GM19035 (cell line): ENCODE data around the gene ITGB6.

Source experiments
- ATAC-seq: cut with Tn5 transposase; IDR thresholded peaks from one replicate; pipeline ENCODE4 v1.9.1; 2021; ENCODE audit not compliant: unreplicated experiment

The ITGB6 gene

GRCh38 chr2:160199683-160200389, at the start of gene ITGB6:
TSS of gene ITGB6 (minus strand) at chr2:160200272. CDS start at chr2:160200063, 209 bp downstream.
- ATAC-seq = no peak

GRCh38 chr2:160247296-160248035, 47.4 kb upstream of the ITGB6 start:
- ATAC-seq = no peak

GRCh38 chr2:160246356-160246755, 46.3 kb upstream of the ITGB6 start:
- no peak for ATAC-seq

- no peak for ATAC-seq
These were observed 45.6 kb upstream of the ITGB6 start for GRCh38 chr2:160245614-160246155.

GRCh38 chr2:160242893-160243564, 43.0 kb upstream of the ITGB6 start:
- no peak for ATAC-seq

GRCh38 chr2:160241251-160242137, 41.4 kb upstream of the ITGB6 start:
- ATAC-seq = no peak

GRCh38 chr2:160239436-160239835, 39.4 kb upstream of the ITGB6 start:
- no peak for ATAC-seq

GRCh38 chr2:160238392-160238791, 38.3 kb upstream of the ITGB6 start:
- no peak for ATAC-seq

- no peak for ATAC-seq
These were observed 32.9 kb upstream of the ITGB6 start for GRCh38 chr2:160232905-160233475.

GRCh38 chr2:160229591-160229990, 29.5 kb upstream of the ITGB6 start:
- no peak for ATAC-seq

GRCh38 chr2:160228141-160228917, 28.3 kb upstream of the ITGB6 start:
- ATAC-seq = no peak

- no peak for ATAC-seq
These were observed 27.3 kb upstream of the ITGB6 start for GRCh38 chr2:160227293-160227915.

- no peak for ATAC-seq
These were observed 26.3 kb upstream of the ITGB6 start for GRCh38 chr2:160226367-160226766.

- ATAC-seq = no peak
These were observed 25.6 kb upstream of the ITGB6 start for GRCh38 chr2:160225722-160226121.

- ATAC-seq = peak; percentile 14
These were observed 24.4 kb upstream of the ITGB6 start for GRCh38 chr2:160224507-160224906.

- ATAC-seq = peak; percentile 93
These were observed 24.0 kb upstream of the ITGB6 start for GRCh38 chr2:160224060-160224459.

GRCh38 chr2:160223560-160223959, 23.5 kb upstream of the ITGB6 start:
- ATAC-seq = no peak

- no peak for ATAC-seq
These were observed 22.6 kb upstream of the ITGB6 start for GRCh38 chr2:160222546-160223283.
